H1 (cell line): Measurements from ENCODE around the gene ZFAND2B. TPM values are rescaled to one million over a fixed set of nuclear protein-coding genes. Genes with fewer than 3 reads are reported as not detected.

Source experiments
- CTCF ChIA-PET: fragments of 300-600 bp; sonication (Branson Sonifier 250); formaldehyde crosslinking; loops from one replicate; lab custom pipeline; 2021; ENCODE audit not compliant: partially characterized antibody; lab: Charles Lee
- POLR2A ChIA-PET: fragments of 300-600 bp; sonication (Branson Sonifier 250); formaldehyde crosslinking; loops from one replicate; lab custom pipeline; 2021; ENCODE audit warnings: inconsistent platforms; ENCODE audit not compliant: partially characterized antibody; lab: Charles Lee
- DNase-seq, 2 experiments: peaks; one replicate each; pipeline versions ENCODE4 v3.0.0 to v3.0.0-alpha.2; 2010 to 2022; ENCODE audit warnings: low spot score in 2 of 2, low read depth in 1 of 2, mixed read lengths in 1 of 2
- FAIRE-seq: peaks from 2 replicates; lab custom pipeline; 2011; peaks lifted over from hg19 to GRCh38; lab: Jason Lieb, UNC
- H2AFZ ChIP-seq: 2 replicates; pipeline ENCODE4 v1.8.1; 2012; ENCODE audit warnings: low read length, inconsistent platforms
- H2AK5ac ChIP-seq: 2 replicates; pipeline ENCODE4 v1.6.1; 2013; ENCODE audit warnings: low read depth, low read length
- H2BK120ac ChIP-seq: replicated peaks from 2 replicates; pipeline ENCODE3; 2013; ENCODE audit warnings: low read depth, low read length, inconsistent platforms
- H2BK12ac ChIP-seq: 2 replicates; pipeline ENCODE4 v1.6.1; 2013; ENCODE audit warnings: low read depth, low read length
- H2BK15ac ChIP-seq: 2 replicates; pipeline ENCODE4 v1.6.1; 2013; ENCODE audit warnings: low read length
- H2BK20ac ChIP-seq: 2 replicates; pipeline ENCODE4 v1.6.1; 2013; ENCODE audit warnings: low read length
- H2BK5ac ChIP-seq: 2 replicates; pipeline ENCODE4 v1.6.1; 2013; ENCODE audit warnings: low read depth, low read length
- H3K14ac ChIP-seq: 2 replicates; pipeline ENCODE4 v1.6.1; 2013; ENCODE audit warnings: inconsistent platforms; ENCODE audit not compliant: insufficient read length
- H3K18ac ChIP-seq: 2 replicates; pipeline ENCODE4 v1.6.1; 2013; ENCODE audit warnings: low read length; ENCODE audit errors: extremely low read depth
- H3K23ac ChIP-seq: 2 replicates; pipeline ENCODE4 v1.6.1; 2013; ENCODE audit warnings: inconsistent platforms; ENCODE audit not compliant: insufficient read length
- H3K23me2 ChIP-seq: 2 replicates; pipeline ENCODE4 v1.6.1; 2013; ENCODE audit warnings: low read depth, low read length
- H3K27ac ChIP-seq: 2 replicates; pipeline ENCODE4 v1.6.1; 2011; ENCODE audit warnings: low read depth, low read length, inconsistent platforms
- H3K27me3 ChIP-seq, 4 experiments: replicated peaks in 1 of 4; 1 replicate in 1 of 4; 2 replicates in 3 of 4; pipeline versions ENCODE4 v1.6.1 to v1.8.1; 2011 to 2013; ENCODE audit warnings: low read length in 3 of 4, mild to moderate bottlenecking in 3 of 4, inconsistent platforms in 2 of 4, mixed read lengths in 2 of 4, moderate library complexity in 1 of 4; ENCODE audit not compliant: control insufficient read depth in 3 of 4, insufficient read depth in 3 of 4; ENCODE audit errors: extremely low read depth in 1 of 4
- H3K36me3 ChIP-seq, 4 experiments: 2 replicates each; pipeline versions ENCODE4 v1.6.1 to v1.8.1; 2011 to 2013; ENCODE audit warnings: mild to moderate bottlenecking in 4 of 4, low read length in 3 of 4, moderate library complexity in 2 of 4, control low read depth in 1 of 4, inconsistent platforms in 1 of 4; ENCODE audit not compliant: insufficient read depth in 4 of 4, control insufficient read depth in 2 of 4
- H3K4ac ChIP-seq: replicated peaks from 2 replicates; pipeline ENCODE3; 2013; ENCODE audit warnings: low read length, low read depth, mixed read lengths, inconsistent platforms; ENCODE audit not compliant: insufficient read length
- H3K4me1 ChIP-seq, 4 experiments: replicated peaks in 1 of 4; 1 replicate in 1 of 4; 2 replicates in 3 of 4; pipeline versions ENCODE4 v1.6.1 to v1.8.1; 2011 to 2013; ENCODE audit warnings: low read length in 3 of 4, inconsistent platforms in 2 of 4, mixed read lengths in 1 of 4; ENCODE audit not compliant: insufficient read depth in 4 of 4, control insufficient read depth in 3 of 4
- H3K4me2 ChIP-seq, 2 experiments: 2 replicates each; pipeline versions ENCODE4 v1.6.1 to v1.8.1; 2011 to 2013; ENCODE audit warnings: low read depth in 2 of 2, low read length in 2 of 2, control low read depth in 1 of 2, inconsistent platforms in 1 of 2, mild to moderate bottlenecking in 1 of 2; ENCODE audit not compliant: insufficient read depth in 1 of 2
- H3K4me3 ChIP-seq, 4 experiments: fragments of 200-600, 300-600 bp in 1 of 4; sonication (generic), shearing (Covaris generic), sonication (Bioruptor Twin) in 1 of 4; 2 replicates each; pipeline versions ENCODE4 v1.5.1 to v1.8.1; 2011 to 2016; ENCODE audit warnings: low read length in 4 of 4, low read depth in 3 of 4, control low read depth in 2 of 4, inconsistent platforms in 2 of 4, mild to moderate bottlenecking in 2 of 4, mixed read lengths in 1 of 4, moderate library complexity in 1 of 4; ENCODE audit not compliant: insufficient read depth in 2 of 4; ENCODE audit errors: extremely low read depth in 1 of 4
- H3K56ac ChIP-seq: replicated peaks from 2 replicates; pipeline ENCODE3; 2013; ENCODE audit warnings: low read depth, mild to moderate bottlenecking, mixed read lengths, low read length, inconsistent platforms; ENCODE audit not compliant: insufficient read length
- H3K79me1 ChIP-seq: 2 replicates; pipeline ENCODE4 v1.6.1; 2013; ENCODE audit warnings: low read depth, low read length, control low read depth
- H3K79me2 ChIP-seq, 2 experiments: 2 replicates each; pipeline versions ENCODE4 v1.6.1 to v1.8.1; 2012 to 2013; ENCODE audit warnings: low read length in 2 of 2, mild to moderate bottlenecking in 2 of 2, inconsistent platforms in 1 of 2; ENCODE audit not compliant: insufficient read depth in 2 of 2, control insufficient read depth in 1 of 2
- H3K9ac ChIP-seq, 4 experiments: replicated peaks in 1 of 4; 1 replicate in 1 of 4; 2 replicates in 3 of 4; pipeline versions ENCODE4 v1.6.1 to v1.8.1; 2011 to 2013; ENCODE audit warnings: low read depth in 3 of 4, low read length in 3 of 4, control low read depth in 2 of 4, mild to moderate bottlenecking in 2 of 4, moderate library complexity in 2 of 4, inconsistent platforms in 1 of 4; ENCODE audit errors: extremely low read depth in 1 of 4
- H3K9me3 ChIP-seq, 2 experiments: 2 replicates each; pipeline versions ENCODE4 v1.6.1 to v1.8.1; 2012 to 2013; ENCODE audit warnings: mild to moderate bottlenecking in 2 of 2, moderate library complexity in 2 of 2, control low read depth in 1 of 2, inconsistent platforms in 1 of 2, low read depth in 1 of 2, low read length in 1 of 2, mixed read lengths in 1 of 2; ENCODE audit not compliant: insufficient read depth in 2 of 2
- H4K20me1 ChIP-seq, 2 experiments: replicated peaks in 1 of 2; 2 replicates each; pipeline versions ENCODE3 to v1.8.1; 2011 to 2013; ENCODE audit warnings: inconsistent platforms in 2 of 2, low read length in 2 of 2, mild to moderate bottlenecking in 1 of 2; ENCODE audit not compliant: insufficient read depth in 2 of 2, control insufficient read depth in 1 of 2
- H4K5ac ChIP-seq: 2 replicates; pipeline ENCODE4 v1.6.1; 2013; ENCODE audit warnings: low read length, low read depth, mixed read lengths, inconsistent platforms; ENCODE audit not compliant: insufficient read length
- H4K8ac ChIP-seq: 2 replicates; pipeline ENCODE4 v1.8.0; 2013; ENCODE audit warnings: mild to moderate bottlenecking, moderate library complexity, low read length, inconsistent platforms; ENCODE audit not compliant: insufficient read depth; ENCODE audit errors: extremely low read depth
- H4K91ac ChIP-seq: replicated peaks from 2 replicates; pipeline ENCODE3; 2013; ENCODE audit warnings: low read length, mixed read lengths, inconsistent platforms; ENCODE audit not compliant: insufficient read length
- ATF3 ChIP-seq: IDR thresholded peaks from 2 replicates; pipeline ENCODE4 v1.6.1; 2011; ENCODE audit warnings: low read depth, mild to moderate bottlenecking, low read length; ENCODE audit not compliant: insufficient read depth
- BACH1 ChIP-seq: IDR thresholded peaks from 2 replicates; pipeline ENCODE4 v1.6.1; 2012; ENCODE audit warnings: low read length, improper control_type of control experiment
- HDAC6 ChIP-seq: IDR thresholded peaks from one replicate; pipeline ENCODE4 v1.7.1; 2012; ENCODE audit warnings: low read depth, mild to moderate bottlenecking, inconsistent platforms, low read length, moderate library complexity
- JUN ChIP-seq: IDR thresholded peaks from 2 replicates; pipeline ENCODE4 v1.6.1; 2011; ENCODE audit warnings: low read depth, mild to moderate bottlenecking, improper control_type of control experiment, low read length
- SIX5 ChIP-seq: IDR thresholded peaks from 2 replicates; pipeline ENCODE4 v1.6.1; 2011; ENCODE audit warnings: mild to moderate bottlenecking, low read depth, low read length
- SP4 ChIP-seq: IDR thresholded peaks from 2 replicates; pipeline ENCODE4 v1.6.1; 2012; ENCODE audit warnings: low read length, inconsistent platforms
- YY1 ChIP-seq: IDR thresholded peaks from 2 replicates; pipeline ENCODE4 v1.6.1; 2011; ENCODE audit warnings: low read depth, mild to moderate bottlenecking, low read length
- WGBS, 2 experiments: shearing (Covaris generic) in 1 of 2; methylation state at CpG; one replicate each; pipeline versions ENCODE4 v1.1.6 to v1.1.7; 2013 to 2015; ENCODE audit warnings: low lambda C conversion rate in 2 of 2, mixed read lengths in 2 of 2, inconsistent platforms in 1 of 2, low coverage in 1 of 2, missing lambda C conversion rate in 1 of 2; ENCODE audit not compliant: insufficient replicate concordance in 2 of 2, insufficient coverage in 1 of 2, insufficient read length in 1 of 2; ENCODE audit errors: extremely low coverage in 1 of 2, missing lambda C conversion rate in 1 of 2; 5-methylcytosine and 5-hydroxymethylcytosine counted together
- polyA plus RNA-seq, 7 experiments: library from polyadenylated mRNA; depleted of rRNA in 3 of 7; stranded (reverse) in 5 of 7; unstranded in 2 of 7; fragments of >200 nt in 5 of 7; fragments of 200-250 nt in 2 of 7; gene quantifications; 1 replicate in 5 of 7; 2 replicates in 1 of 7; 4 replicates in 1 of 7; pipeline versions ENCODE4 v1.2.1 to v1.2.3, GENCODE V29; 2011 to 2013; ENCODE audit warnings: missing spikeins in 2 of 7, mixed read lengths in 2 of 7
- total RNA-seq: library from RNA; stranded (reverse); fragmentation: NEBNext Ultra II Directional; extraction: Animal tissue kit (Norgen Biotek cat#: 25700); gene quantifications from 2 replicates; pipeline ENCODE4 v1.2.1, GENCODE V29; 2021
- TF ChIP-seq, protein P1 (sequence below): IDR thresholded peaks from 2 replicates; pipeline ENCODE4 v1.6.1; 2012; ENCODE audit warnings: inconsistent platforms

Gene ZFAND2B
- total and polyA plus RNA-seq, 2 of the 8 experiments (the other 6 are each of a cell fraction or from before 2014, with no cell fraction given), result 16.0 to 17.9 TPM

GRCh38 chr2:219161097-219161496 is 45.5 kb upstream of the ZFAND2B start:
- no peak overlapping the region for H2BK120ac ChIP-seq
- H3K23me2 ChIP-seq, result peaks cover 2% of the 10 kb centered on the region; the same call in 1 of the 2 replicates
- H4K8ac ChIP-seq, result no peak overlapping the region
- peak overlapping the region; percentile 37; the same call in 1 of the 2 replicates for H2AFZ ChIP-seq
- H3K56ac ChIP-seq, result no peak overlapping the region
- H3K4me2 ChIP-seq, result peak overlapping the region; percentile 35 to 83
- 61% methylated on average over 4 of the region's 4 CpGs; no CpG with 5 or more reads in 1 of the 2 experiments for WGBS, 2 experiments
- no peak overlapping the region for H4K5ac ChIP-seq
- H3K36me3 ChIP-seq, result peaks cover 0 to 2% (median 0%) of the 10 kb centered on the region in 4 experiments; a peak in 3 of 8 replicates
- no peak overlapping the region for H2BK12ac ChIP-seq
- H3K4me1 ChIP-seq, result peaks cover 0 to 5% (median 2%) of the 10 kb centered on the region in 4 experiments; a peak in 3 of 7 replicates
- H3K23ac ChIP-seq, result no peak overlapping the region
- H3K18ac ChIP-seq, result no peak overlapping the region
- no peak overlapping the region for H3K27ac ChIP-seq
- no peaks in the 10 kb centered on the region; a peak in 2 of 7 replicates for H3K27me3 ChIP-seq
- no peak overlapping the region for H2AK5ac ChIP-seq
- no peak for DNase-seq
- H3K4ac ChIP-seq, result peak overlapping the region; percentile 4
- POLR2A ChIA-PET, result no interaction called here
- no peak overlapping the region for H2BK20ac ChIP-seq
- H3K9ac ChIP-seq, result no peak overlapping the region
- H2BK5ac ChIP-seq, result no peak overlapping the region; the same call in 1 of the 2 replicates
- TF ChIP-seq ATF3 (no peak), SP4 (no peak), SIX5 (no peak), YY1 (no peak), HDAC6 (no peak), JUN (no peak), BACH1 (no peak)
- TF ChIP-seq, protein P1, sequence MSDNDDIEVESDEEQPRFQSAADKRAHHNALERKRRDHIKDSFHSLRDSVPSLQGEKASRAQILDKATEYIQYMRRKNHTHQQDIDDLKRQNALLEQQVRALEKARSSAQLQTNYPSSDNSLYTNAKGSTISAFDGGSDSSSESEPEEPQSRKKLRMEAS, result no peak
- TF ChIP-seq, all 59 proteins: peak for 0
- Histone ChIP-seq H4K91ac (no peak overlapping the region), H3K4me3 (peak overlapping the region; percentile 32 to 83 (median 78)), H3K79me1 (no peaks in the 10 kb centered on the region; the same call in 1 of the 2 replicates), H2BK15ac (no peak overlapping the region), H3K9me3 (no peaks in the 10 kb centered on the region), H3K14ac (no peak overlapping the region), H3K79me2 (no peaks in the 10 kb centered on the region), H4K20me1 (peaks cover 2 to 8% of the 10 kb centered on the region in 2 experiments)
- FAIRE-seq, result no peak
- CTCF ChIA-PET, result no interaction called here
